Measurements from ENCODE around the gene BCAS1.

The BCAS1 gene

DNA sequence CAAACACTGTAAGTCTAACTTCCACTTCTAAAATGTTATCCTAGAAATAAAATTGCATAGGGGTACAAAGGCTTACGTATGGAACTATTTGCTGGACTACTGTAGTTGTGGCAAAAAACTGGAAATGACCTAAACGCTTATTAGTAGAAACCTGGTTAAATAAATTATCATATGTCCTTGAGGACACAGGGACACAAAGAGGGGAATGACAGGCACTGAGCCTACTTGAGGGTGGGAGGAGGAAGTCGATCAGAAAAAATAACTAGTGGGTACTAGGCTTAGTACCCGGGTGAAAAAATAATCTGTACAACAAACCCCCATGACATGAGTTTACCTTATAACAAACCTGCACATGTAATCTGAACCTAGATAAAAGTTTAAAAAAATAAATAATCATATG is 28.4 kb downstream of the BCAS1 start:
- Mint-ChIP-seq H3K27ac (no peak overlapping the region), H3K9me3 (peaks cover under 1% of the 10 kb centered on the region), H3K4me3 (no peak overlapping the region), H3K36me3 (ENCODE audit: low read depth) (no peaks in the 10 kb centered on the region), H3K27me3 (peaks cover 2% of the 10 kb centered on the region), H3K4me1 (ENCODE audit: low read depth) (peaks cover 5% of the 10 kb centered on the region)
- intact Hi-C loops (cut with micrococcal nuclease), result no loop called here

DNA sequence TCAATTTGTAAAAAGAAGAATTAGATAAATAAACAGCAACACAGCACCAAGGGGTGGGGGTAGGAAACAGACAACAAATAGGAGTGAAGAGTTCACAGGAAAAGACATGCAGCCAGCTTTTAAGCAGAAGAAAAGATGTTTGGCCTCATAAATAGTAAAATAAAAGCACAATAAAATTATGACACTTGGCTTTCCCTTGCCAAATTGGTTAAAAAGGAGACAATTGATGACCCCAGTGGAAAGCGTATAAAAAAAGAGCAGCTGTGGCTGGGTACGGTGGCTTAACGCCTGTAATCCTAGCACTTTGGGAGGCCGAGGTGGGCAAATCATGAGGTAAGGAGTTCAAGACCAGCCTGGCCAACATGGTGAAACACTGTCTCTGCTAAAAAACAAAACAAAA is 29.1 kb downstream of the BCAS1 start:
- intact Hi-C loops (cut with micrococcal nuclease), result no loop called here
- Mint-ChIP-seq H3K4me3 (no peak overlapping the region), H3K4me1 (ENCODE audit: low read depth) (peaks cover 5% of the 10 kb centered on the region), H3K27ac (peak overlapping the region; percentile 12), H3K9me3 (no peaks in the 10 kb centered on the region), H3K27me3 (peaks cover 2% of the 10 kb centered on the region), H3K36me3 (ENCODE audit: low read depth) (no peaks in the 10 kb centered on the region)

DNA sequence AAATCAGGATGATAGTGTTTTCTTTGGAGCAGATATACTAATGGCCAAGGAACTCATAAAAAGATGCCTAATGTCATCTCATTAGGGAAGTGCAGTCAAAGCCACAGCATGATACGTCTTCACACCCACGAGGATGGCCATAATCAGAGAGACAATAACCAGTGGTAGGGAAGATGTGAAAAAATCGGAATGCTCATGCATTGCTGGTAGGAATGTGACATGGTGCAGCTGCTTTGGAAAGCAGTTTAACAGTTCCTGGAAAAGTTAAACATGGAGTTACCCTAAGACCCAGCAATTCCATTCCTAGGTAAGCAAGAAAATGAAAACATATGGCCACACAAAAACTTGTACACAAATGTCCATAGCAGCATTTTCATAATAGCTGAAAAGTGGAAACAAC is 29.9 kb downstream of the BCAS1 start:
- H3K4me3 Mint-ChIP-seq, result no peak overlapping the region
- intact Hi-C loops (cut with micrococcal nuclease), result no loop called here
- H3K4me1 Mint-ChIP-seq (ENCODE audit: low read depth), result peaks cover 5% of the 10 kb centered on the region

GRCh38 chr20:54038961-54039360 is 31.4 kb downstream of the BCAS1 start:
- Mint-ChIP-seq H3K4me1 (ENCODE audit: low read depth) (peaks cover under 1% of the 10 kb centered on the region), H3K4me3 (no peak overlapping the region), H3K9me3 (no peaks in the 10 kb centered on the region), H3K36me3 (ENCODE audit: low read depth) (no peaks in the 10 kb centered on the region), H3K27me3 (peaks cover 2% of the 10 kb centered on the region), H3K27ac (no peak overlapping the region)
- intact Hi-C loops (cut with micrococcal nuclease), result no loop called here

More for the DNA sequence above, 29.9 kb downstream of the BCAS1 start:
- H3K27me3 Mint-ChIP-seq, result peaks cover 2% of the 10 kb centered on the region
- no peaks in the 10 kb centered on the region for H3K36me3 Mint-ChIP-seq (ENCODE audit: low read depth)
- H3K27ac Mint-ChIP-seq, result no peak overlapping the region
- H3K9me3 Mint-ChIP-seq, result no peaks in the 10 kb centered on the region

DNA sequence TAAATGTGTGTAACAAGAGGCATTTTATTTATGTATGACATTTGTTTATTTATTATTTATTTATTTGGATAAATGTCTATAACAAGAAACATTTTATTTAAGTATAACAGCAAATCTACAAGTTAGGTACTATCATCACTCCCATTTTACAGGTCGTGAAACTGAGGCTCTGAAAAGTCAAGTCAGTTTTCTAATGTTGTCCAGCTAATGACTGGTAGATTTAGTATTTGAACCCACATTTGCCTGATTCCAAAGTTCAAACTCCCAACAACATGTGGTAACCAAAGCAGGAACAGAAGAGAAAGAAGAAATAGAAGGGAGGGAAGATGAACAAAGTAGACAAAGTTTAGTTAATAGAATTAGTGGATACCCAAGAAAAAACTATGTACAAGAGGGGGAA is 32.9 kb downstream of the BCAS1 start:
- no peaks in the 10 kb centered on the region for H3K36me3 Mint-ChIP-seq (ENCODE audit: low read depth)
- no peak overlapping the region for H3K27ac Mint-ChIP-seq
- peaks cover 6% of the 10 kb centered on the region for H3K9me3 Mint-ChIP-seq
- H3K4me3 Mint-ChIP-seq, result no peak overlapping the region
- intact Hi-C loops (cut with micrococcal nuclease), result no loop called here
- H3K27me3 Mint-ChIP-seq, result peaks cover 2% of the 10 kb centered on the region
- no peaks in the 10 kb centered on the region for H3K4me1 Mint-ChIP-seq (ENCODE audit: low read depth)

DNA sequence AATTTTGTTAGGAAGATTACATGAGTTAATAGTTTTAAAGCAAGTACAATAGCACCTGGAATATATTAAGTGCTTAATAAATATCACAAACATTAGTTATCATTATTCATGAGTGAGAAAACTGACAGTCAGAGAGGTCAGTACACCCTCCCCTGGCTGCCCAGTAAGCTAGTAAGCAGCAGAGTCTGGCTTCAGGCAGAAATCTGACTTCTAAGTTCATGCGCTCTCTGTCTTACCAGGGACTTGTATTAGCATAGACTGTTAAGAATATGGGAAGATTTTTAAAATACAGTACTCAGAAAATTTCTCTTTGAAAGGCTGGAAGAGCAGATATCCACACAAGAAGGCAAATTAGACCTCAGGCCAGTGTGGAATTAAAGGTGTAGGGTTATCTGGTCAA is 40.8 kb downstream of the BCAS1 start:
- intact Hi-C loops (cut with micrococcal nuclease), result no loop called here
- Mint-ChIP-seq H3K4me3 (no peak overlapping the region), H3K27me3 (no peaks in the 10 kb centered on the region), H3K4me1 (ENCODE audit: low read depth) (peaks cover 6% of the 10 kb centered on the region), H3K9me3 (peaks cover 13% of the 10 kb centered on the region), H3K36me3 (ENCODE audit: low read depth) (no peaks in the 10 kb centered on the region), H3K27ac (no peak overlapping the region)

- H3K27ac Mint-ChIP-seq, result no peak overlapping the region
- no peaks in the 10 kb centered on the region for H3K27me3 Mint-ChIP-seq
- intact Hi-C loops (cut with micrococcal nuclease), result no loop called here
- H3K36me3 Mint-ChIP-seq (ENCODE audit: low read depth), result no peaks in the 10 kb centered on the region
- H3K4me3 Mint-ChIP-seq, result no peak overlapping the region
- peaks cover 11% of the 10 kb centered on the region for H3K4me1 Mint-ChIP-seq (ENCODE audit: low read depth)
- H3K9me3 Mint-ChIP-seq, result peaks cover 13% of the 10 kb centered on the region
Measured at GRCh38 chr20:54029176-54029575, 41.2 kb downstream of the BCAS1 start.

GRCh38 chr20:54028276-54029011 is 42.0 kb downstream of the BCAS1 start:
- Mint-ChIP-seq H3K4me3 (no peak overlapping the region), H3K27ac (no peak overlapping the region), H3K4me1 (ENCODE audit: low read depth) (peaks cover 12% of the 10 kb centered on the region), H3K9me3 (peaks cover 13% of the 10 kb centered on the region), H3K36me3 (ENCODE audit: low read depth) (no peaks in the 10 kb centered on the region), H3K27me3 (no peaks in the 10 kb centered on the region)
- intact Hi-C loops (cut with micrococcal nuclease), result no loop called here

- H3K27ac Mint-ChIP-seq, result no peak overlapping the region
- H3K9me3 Mint-ChIP-seq, result peaks cover 10% of the 10 kb centered on the region
- peaks cover 12% of the 10 kb centered on the region for H3K4me1 Mint-ChIP-seq (ENCODE audit: low read depth)
- intact Hi-C loops (cut with micrococcal nuclease), result no loop called here
- H3K4me3 Mint-ChIP-seq, result no peak overlapping the region
- H3K27me3 Mint-ChIP-seq, result no peaks in the 10 kb centered on the region
- no peaks in the 10 kb centered on the region for H3K36me3 Mint-ChIP-seq (ENCODE audit: low read depth)
Measured at GRCh38 chr20:54027704-54028103, 42.7 kb downstream of the BCAS1 start.

DNA sequence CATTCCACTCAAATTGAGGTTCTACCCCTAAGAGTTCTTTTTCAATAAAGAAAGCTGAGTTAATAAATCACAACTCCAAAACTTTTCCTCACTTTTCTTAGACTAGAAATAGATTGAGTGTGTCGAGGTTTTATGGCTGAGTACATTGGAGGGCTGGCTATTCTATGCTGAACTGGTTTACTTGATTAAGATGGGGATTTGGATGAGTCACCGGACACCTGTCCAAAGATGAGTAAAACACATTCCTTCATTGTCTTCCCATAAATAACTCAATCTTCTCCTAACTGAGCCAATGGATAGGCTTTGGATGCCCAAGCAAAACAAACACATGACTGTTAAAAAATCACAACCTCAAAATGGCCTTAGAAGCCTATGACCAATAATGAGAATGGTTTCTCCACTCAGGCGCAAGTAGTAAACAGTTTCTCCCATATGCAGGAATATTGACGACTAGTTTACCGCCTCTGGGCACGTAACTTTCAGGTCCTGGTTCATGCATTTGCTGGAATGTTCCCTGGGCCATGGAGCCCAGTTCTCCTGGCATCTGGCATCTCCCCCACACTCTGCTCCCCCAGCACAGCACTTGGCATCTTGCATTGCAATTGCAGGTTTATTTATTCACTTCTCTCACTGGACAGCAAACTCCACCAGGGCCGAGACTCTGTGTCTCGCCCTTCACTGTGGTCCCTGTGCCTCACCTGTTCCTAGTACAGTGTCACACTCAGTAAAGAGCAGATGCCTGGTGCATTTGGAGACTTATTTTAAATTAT is 43.9 kb downstream of the BCAS1 start:
- Mint-ChIP-seq H3K4me3 (no peak overlapping the region), H3K9me3 (no peaks in the 10 kb centered on the region), H3K27me3 (no peaks in the 10 kb centered on the region), H3K27ac (no peak overlapping the region), H3K36me3 (ENCODE audit: low read depth) (no peaks in the 10 kb centered on the region), H3K4me1 (ENCODE audit: low read depth) (peaks cover 14% of the 10 kb centered on the region)
- intact Hi-C loops (cut with micrococcal nuclease), result no loop called here

GRCh38 chr20:54025251-54025771 is 45.1 kb downstream of the BCAS1 start:
- H3K36me3 Mint-ChIP-seq (ENCODE audit: low read depth), result no peaks in the 10 kb centered on the region
- H3K4me3 Mint-ChIP-seq, result no peak overlapping the region
- H3K9me3 Mint-ChIP-seq, result no peaks in the 10 kb centered on the region
- no peaks in the 10 kb centered on the region for H3K27me3 Mint-ChIP-seq
- intact Hi-C loops (cut with micrococcal nuclease), result no loop called here
- H3K4me1 Mint-ChIP-seq (ENCODE audit: low read depth), result peaks cover 21% of the 10 kb centered on the region
- no peak overlapping the region for H3K27ac Mint-ChIP-seq

DNA sequence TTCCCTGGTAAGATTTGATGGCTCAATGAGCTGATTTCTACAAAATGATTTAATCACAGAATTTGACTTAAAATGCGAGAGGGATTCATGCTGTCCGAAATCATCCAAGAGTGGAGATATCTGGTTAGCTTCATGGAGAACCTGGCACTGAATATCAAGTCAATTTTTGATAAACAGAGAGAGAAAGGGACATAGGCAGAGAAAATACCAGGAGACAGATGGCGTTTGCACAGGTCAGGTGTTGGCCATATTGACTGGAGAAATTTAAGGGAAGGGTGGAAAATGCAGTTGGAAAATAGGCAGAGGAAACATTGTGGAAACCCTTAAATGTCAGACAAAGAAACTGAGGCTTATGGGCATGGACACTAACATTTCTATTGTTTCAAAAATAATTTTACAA is 47.0 kb downstream of the BCAS1 start:
- Mint-ChIP-seq H3K36me3 (ENCODE audit: low read depth) (no peaks in the 10 kb centered on the region), H3K27me3 (no peaks in the 10 kb centered on the region), H3K4me1 (ENCODE audit: low read depth) (peaks cover 31% of the 10 kb centered on the region), H3K4me3 (no peak overlapping the region), H3K9me3 (no peaks in the 10 kb centered on the region), H3K27ac (no peak overlapping the region)
- intact Hi-C loops (cut with micrococcal nuclease), result no loop called here

- H3K9me3 Mint-ChIP-seq, result no peaks in the 10 kb centered on the region
- H3K4me1 Mint-ChIP-seq (ENCODE audit: low read depth), result peaks cover 44% of the 10 kb centered on the region
- H3K4me3 Mint-ChIP-seq, result no peak overlapping the region
- no peak overlapping the region for H3K27ac Mint-ChIP-seq
- no peaks in the 10 kb centered on the region for H3K27me3 Mint-ChIP-seq
- intact Hi-C loops (cut with micrococcal nuclease), result no loop called here
- no peaks in the 10 kb centered on the region for H3K36me3 Mint-ChIP-seq (ENCODE audit: low read depth)
Measured at GRCh38 chr20:54021446-54022235, 48.8 kb downstream of the BCAS1 start.

GRCh38 chr20:54020868-54021267 is 49.5 kb downstream of the BCAS1 start:
- H3K27ac Mint-ChIP-seq, result no peak overlapping the region
- H3K36me3 Mint-ChIP-seq (ENCODE audit: low read depth), result no peaks in the 10 kb centered on the region
- H3K27me3 Mint-ChIP-seq, result no peaks in the 10 kb centered on the region
- peaks cover 47% of the 10 kb centered on the region for H3K4me1 Mint-ChIP-seq (ENCODE audit: low read depth)
- no peaks in the 10 kb centered on the region for H3K9me3 Mint-ChIP-seq
- intact Hi-C loops (cut with micrococcal nuclease), result no loop called here
- H3K4me3 Mint-ChIP-seq, result no peak overlapping the region

Data from dendritic cell treated with granulocyte-macrophage colony-stimulating factor and Interleukin-4, amounts not matched to agents 40 ng/mL and 50 ng/mL, for 4 days (primary cell).